IPS-11a (cell line): ENCODE data around the gene TSPAN9.

Experiments used
- H3K4me3 ChIP-seq: one replicate; pipeline ENCODE4 v1.5.1; 2013; ENCODE audit warnings: low read depth, low read length, control low read depth

TSPAN9 gene

DNA sequence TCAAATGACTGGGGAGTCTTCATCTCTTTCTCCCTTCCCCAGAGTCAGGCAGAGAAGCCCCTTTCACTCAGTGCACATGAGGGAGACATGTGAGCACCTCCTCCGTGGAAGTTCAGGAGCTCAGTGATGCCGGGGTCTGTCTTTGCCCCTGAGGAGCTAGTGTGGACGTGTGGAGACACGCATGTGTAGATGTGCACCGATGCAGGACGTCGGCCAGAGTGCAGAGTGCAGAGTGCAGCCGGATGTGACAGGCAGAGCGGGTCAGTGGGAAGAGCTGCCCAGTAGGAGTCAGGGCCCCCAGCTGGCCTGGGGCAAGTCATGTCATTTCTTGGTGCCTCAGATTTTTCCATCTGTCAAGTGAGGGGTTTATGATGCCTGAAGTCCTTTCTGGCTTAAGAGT is 20.7 kb downstream of the TSPAN9 start:
- H3K4me3 ChIP-seq, result no peak overlapping the region

GRCh38 chr12:3098436-3098835 is 21.3 kb downstream of the TSPAN9 start:
- no peak overlapping the region for H3K4me3 ChIP-seq

- H3K4me3 ChIP-seq, result no peak overlapping the region
Measured at GRCh38 chr12:3099146-3099545, 22.0 kb downstream of the TSPAN9 start.

- H3K4me3 ChIP-seq, result no peak overlapping the region
Measured at GRCh38 chr12:3101309-3102024, 24.3 kb downstream of the TSPAN9 start.

DNA sequence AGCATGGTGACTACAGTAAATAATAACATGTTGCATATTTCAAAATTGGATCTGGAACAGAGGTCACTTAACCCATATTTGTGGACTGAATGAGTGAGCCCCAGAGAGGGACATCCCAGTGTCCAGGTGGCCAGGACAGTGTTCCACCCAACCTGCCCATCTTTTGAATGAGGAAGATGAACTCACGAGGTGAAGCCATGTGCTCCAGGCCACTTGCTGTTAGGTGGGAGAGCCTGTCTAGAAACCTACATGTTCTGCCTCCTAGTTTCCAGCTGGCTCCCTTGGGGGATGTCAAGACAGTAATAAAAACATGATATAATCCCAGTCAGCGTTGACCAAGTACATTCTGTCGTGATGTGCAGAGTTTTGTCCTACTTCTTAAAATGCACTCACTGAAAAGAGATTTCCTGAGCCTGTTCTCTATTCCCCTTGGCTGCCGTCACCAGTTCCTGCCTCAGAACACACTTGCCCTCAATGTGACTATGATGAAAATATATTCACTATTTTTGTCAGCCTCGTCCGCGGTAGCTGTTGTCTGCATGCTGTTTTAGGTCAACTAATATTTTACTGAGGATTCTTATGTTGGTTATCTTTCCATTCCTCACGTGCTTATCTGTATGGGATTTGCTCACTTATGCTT is 25.7 kb downstream of the TSPAN9 start:
- no peak overlapping the region for H3K4me3 ChIP-seq

- no peak overlapping the region for H3K4me3 ChIP-seq
Measured at GRCh38 chr12:3103806-3104205, 26.6 kb downstream of the TSPAN9 start.

GRCh38 chr12:3105690-3106479 is 28.7 kb downstream of the TSPAN9 start:
- no peak overlapping the region for H3K4me3 ChIP-seq

DNA sequence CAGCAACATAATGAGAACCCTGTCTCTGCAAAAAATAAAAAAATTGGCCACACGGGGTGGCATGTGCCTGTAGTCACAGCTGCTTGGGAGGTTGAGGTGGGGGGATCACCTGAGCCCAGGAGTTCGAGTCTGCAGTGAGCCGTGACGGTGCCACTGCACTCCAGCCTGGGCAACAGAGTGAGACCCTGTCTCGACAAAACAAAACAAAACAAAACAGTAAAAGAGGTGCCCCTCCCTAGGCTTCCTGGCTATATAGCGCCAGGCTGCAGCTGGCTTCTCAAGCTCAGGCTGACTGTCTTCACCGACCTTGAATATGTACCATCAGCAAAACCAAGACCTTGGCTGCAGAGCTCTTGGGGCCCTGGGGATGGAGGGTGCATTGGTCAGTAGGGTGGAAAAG is 29.4 kb downstream of the TSPAN9 start:
- no peak overlapping the region for H3K4me3 ChIP-seq

DNA sequence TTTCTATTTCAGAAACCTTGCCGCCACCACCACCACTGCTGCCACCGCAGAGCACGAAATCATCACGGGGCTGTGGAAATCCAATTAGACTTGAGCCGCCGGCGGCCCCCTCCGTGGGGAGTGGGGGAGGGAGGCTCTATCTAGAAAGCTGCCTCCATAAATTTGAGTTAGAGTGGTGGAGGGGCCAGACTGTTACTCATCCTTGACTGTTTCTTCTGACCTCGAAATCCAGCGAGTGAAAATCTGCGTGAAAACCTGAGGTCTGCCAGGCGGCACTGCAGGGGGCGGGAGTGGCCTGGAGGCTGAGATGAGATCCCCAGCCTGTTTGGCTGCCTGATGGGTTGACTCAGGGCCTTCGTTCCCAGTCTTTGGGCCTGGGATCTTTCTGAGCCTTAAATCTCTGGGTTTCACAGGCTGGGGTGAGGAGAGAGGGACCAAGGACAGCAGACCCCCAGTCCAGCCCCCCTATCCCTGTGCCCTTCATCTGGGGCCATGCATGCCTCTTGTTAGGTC is 29.9 kb downstream of the TSPAN9 start:
- H3K4me3 ChIP-seq, result no peak overlapping the region

DNA sequence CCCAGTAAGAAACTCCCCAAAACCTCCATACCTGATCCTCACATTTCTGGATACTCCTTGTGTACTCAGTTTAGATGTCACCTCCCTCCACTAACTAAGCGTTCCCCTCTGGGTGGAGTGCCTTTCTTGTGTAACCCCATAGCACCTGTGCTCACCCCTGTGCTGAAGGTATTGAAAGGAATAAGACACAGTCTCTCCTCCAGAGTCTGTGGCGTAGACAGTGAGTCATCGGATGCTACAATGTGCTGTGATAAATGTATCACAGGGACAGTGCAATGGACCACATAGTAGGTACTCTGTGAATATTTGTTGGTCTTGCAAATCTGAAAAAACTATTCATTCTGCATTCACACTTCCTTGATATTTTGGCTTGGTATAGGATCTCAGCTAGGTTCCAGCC is 30.8 kb downstream of the TSPAN9 start:
- H3K4me3 ChIP-seq, result no peak overlapping the region

GRCh38 chr12:3110578-3110977 is 33.4 kb downstream of the TSPAN9 start:
- H3K4me3 ChIP-seq, result no peak overlapping the region

- no peak overlapping the region for H3K4me3 ChIP-seq
Measured at GRCh38 chr12:3113671-3114325, 36.6 kb downstream of the TSPAN9 start.

DNA sequence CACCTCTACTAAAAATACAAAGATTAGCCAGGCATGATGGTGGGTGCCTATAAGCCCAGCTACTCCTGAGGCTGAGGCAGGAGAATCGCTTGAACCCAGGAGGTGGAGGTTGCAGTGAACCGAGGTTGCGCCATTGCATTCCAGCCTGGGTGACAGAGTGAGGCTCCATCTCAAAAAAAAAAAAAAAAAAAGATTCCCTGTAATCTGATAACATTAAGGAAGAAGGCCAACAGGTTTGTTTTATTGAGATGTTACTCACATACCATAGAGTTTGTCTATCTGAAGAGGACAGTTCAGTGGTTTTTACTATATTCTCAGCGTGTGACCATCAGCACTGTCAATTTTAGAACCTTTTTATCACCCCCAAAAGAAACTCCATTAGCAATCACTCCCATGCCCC is 37.5 kb downstream of the TSPAN9 start:
- no peak overlapping the region for H3K4me3 ChIP-seq

- no peak overlapping the region for H3K4me3 ChIP-seq
Measured at GRCh38 chr12:3115078-3115477, 37.9 kb downstream of the TSPAN9 start.

DNA sequence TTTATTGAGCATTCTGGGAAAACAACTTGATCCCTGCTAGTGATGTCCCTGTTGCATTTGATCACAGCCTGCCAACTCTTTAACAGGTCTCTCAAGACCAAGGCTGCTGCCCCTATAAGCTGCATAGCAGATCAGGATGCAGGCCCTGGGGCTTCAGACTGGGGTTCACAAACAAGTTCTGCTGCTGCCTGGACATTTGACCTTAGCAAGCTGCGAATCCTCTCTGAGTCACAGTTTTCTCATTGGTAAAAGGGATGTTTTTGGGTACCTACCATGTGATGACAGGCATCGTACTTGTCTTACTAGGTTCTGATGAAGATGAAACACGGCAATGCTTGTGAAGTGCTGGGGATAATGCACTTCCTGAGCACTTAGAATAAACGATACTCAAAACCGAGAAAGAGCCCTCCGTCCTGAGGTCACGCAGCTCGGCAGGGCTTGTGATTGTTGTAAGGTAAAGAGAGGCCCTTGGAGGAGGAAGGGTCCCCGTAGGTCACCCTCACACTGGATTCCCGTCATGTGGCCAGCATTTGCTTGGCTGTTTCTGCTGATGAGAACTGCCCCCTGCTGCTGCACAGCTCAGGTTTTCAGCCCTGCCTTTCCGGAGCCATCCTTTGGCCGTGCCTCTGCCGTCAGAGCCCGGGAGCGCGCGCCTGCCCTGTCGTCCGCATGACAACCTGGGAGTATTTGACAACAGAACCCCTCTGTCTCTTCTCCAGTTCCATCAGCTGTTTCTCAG is 39.1 kb downstream of the TSPAN9 start:
- no peak overlapping the region for H3K4me3 ChIP-seq

DNA sequence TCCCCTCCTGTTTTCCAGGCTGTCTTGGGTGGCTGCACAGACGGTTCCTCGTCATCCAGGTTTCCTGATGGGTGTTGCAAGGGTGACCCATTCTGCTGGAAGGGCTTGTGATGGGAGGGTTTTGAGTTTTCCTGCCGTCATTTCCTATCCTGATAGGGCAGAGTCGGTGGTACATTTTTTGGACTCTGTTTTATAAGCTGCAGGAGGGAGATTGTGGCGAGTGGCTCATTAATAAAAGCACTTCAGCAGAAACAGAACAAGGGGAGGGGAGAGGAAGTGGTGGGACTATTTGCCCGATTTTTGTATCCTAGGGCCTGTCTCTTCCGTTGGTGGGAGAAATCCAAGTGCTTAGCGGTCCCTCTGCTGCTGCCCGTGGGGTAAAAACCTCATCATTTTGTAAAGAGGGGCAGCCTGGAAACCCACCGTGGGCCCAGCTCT is 40.0 kb downstream of the TSPAN9 start:
- no peak overlapping the region for H3K4me3 ChIP-seq

GRCh38 chr12:3117591-3118015 is 40.4 kb downstream of the TSPAN9 start:
- H3K4me3 ChIP-seq, result no peak overlapping the region

GRCh38 chr12:3119192-3119755 is 42.1 kb downstream of the TSPAN9 start:
- no peak overlapping the region for H3K4me3 ChIP-seq

- H3K4me3 ChIP-seq, result no peak overlapping the region
Measured at GRCh38 chr12:3119756-3120601, 42.8 kb downstream of the TSPAN9 start.
